NCI-H2107 treated with DMSO at 0.1 percent for 48 hours (cell line): ENCODE results near the gene SPRR4.

Experiments
- DNase-seq: peaks from one replicate; lab custom pipeline; 2025; ENCODE audit not compliant: unreplicated experiment; lab: John Stamatoyannopoulos, UW

SPRR4 gene

GRCh38 chr1:152964536-152964935, 5.9 kb upstream of the SPRR4 start:
- DNase-seq = no peak

DNA sequence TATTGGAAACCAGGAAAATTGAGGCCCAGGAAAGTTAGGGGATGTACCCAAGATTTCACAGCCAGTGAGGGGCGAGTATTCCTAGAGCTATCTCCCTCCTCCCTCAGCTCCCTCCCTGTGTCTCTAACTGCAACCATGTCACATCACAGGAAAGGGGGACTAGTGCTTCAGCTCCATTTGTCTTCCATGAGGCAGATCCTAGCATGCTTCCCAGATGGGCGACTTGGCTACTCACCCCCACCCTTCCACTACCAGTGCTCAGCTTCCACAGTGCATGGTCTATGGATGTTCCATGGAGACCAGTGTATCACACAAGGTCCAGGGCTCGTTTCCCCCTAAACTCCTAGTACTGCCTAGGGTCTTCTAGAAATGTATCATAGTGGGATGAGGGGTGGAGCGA, 4.6 kb upstream of the SPRR4 start:
- no peak for DNase-seq

DNA sequence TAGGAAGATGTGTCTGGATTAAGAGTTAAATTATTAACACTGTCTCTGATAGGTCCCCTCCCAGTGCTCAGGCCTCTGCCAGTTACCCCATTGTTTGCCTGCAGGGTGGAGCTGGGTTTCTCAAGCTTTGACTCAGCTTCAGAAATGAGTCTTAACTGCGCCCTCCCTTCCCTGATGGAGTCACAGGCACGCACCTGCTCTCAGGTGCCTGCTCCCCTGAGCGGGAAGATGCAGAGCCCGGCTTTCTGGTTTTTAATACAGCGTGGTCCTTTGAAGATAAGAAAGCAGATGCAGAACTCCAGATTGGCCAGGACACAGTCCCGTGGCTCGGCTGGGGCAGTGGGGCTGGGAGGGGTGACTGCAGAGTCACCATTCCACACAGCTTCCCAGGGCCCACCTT, 3.2 kb upstream of the SPRR4 start:
- no peak for DNase-seq

GRCh38 chr1:152968248-152968647, 2.2 kb upstream of the SPRR4 start:
- no peak for DNase-seq

DNA sequence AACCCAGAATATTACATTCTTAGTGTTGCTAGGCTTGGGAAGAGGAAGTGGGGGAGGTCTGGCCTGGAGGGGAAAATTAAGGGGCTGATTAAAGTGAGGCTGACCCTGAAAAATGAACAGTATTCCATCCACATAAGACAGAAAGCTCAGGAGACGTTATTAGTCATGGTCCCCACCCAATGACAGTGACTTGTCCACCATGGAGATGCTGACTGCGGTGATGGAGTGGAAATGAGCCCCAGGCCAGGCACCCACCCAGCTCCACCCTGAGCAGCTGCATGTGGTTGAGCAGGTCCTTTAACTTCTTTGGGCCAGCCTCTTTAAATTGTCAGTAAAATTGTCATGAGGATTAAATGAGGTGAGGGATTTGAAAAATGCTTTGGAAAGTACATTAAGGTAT, 1.4 kb upstream of the SPRR4 start:
- DNase-seq = no peak

DNA sequence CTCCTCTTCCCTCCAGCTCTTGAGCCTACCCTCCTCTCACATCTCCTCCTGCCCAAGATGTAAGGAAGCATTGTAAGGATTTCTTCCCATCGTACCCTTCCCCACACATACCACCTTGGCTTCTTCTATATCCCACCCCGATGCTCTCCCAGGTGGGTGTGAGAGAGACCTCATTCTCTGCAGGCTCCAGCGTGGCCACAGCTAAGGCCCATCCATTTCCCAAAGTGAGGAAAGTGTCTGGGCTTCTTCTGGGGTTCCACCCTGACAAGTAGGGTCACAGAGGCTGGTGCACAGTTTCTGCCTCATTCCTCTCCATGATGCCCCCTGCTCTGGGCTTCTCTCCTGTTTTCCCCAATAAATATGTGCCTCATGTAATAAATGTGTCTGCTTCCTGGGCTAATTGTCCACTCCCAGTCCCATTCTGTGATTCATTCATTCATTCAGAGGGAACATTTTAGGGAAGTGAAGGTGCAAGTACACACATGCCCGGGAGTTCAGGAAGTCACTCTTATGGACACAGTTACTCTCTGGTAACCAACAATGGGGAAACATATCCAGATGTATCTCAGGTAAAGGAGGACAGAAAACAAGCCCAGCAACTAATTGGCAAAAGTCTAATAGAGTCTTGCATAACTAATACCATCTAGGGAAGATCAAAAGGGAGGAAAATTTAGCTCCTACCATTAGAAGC, 1.9 kb downstream of the SPRR4 start:
- DNase-seq = no peak

GRCh38 chr1:152976688-152977087, 6.2 kb downstream of the SPRR4 start:
- no peak for DNase-seq

- no peak for DNase-seq
These were observed 7.2 kb downstream of the SPRR4 start for GRCh38 chr1:152977614-152978013.

DNA sequence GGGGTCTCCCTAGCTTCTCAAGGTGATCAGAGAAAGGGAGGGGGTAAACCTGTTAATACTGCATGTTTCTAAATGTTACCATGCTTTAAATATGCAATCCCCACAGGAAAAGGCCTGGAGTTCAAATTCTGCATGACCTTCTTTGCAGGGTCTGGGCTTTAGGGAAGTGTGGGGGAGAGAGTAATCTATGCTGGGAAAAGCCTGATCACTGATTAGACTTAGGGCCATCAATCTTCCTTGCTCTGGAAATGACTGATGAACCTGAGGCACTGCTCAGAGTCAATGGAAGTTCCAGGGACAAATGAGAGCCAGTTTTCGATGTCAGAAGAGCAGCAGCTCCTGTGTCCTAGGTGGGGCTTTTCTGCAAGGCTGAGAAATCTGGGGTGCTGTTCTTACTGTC, 10.2 kb downstream of the SPRR4 start:
- DNase-seq = no peak

DNA sequence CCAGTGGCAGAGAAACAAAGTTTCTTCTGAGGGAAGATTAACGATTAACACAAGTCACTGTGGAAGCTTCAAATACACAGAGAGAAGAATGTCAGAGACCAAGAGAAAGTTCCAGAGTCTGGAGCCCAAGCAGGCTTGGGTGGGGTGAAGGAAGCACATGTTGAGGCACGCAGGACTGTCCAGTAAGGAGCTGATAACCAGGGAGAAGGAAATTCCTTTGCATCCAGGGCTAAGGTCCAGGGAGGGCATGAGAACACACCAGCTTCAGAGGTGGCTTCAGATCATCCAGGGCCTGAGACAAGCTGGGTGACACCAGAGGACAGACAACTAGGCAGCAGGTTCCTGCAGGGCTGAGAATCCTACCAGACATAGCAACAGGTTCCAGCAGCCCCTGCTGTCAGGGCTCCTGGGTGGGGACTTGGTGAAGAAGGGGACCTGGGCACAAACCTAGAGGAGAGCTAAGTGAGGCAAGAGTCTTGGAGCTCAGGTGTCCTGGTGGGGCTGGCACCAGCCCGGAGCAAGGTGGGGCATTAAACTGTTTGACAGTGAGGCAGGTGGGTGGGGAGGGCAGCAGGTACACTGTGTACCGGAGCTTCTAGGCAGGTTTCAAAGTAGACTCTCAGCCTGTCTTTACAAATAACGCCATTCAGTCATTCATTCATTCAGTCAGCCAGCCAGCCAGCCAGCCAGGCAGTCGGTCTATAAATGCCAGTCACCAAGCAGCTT, 10.9 kb downstream of the SPRR4 start:
- DNase-seq = no peak

DNA sequence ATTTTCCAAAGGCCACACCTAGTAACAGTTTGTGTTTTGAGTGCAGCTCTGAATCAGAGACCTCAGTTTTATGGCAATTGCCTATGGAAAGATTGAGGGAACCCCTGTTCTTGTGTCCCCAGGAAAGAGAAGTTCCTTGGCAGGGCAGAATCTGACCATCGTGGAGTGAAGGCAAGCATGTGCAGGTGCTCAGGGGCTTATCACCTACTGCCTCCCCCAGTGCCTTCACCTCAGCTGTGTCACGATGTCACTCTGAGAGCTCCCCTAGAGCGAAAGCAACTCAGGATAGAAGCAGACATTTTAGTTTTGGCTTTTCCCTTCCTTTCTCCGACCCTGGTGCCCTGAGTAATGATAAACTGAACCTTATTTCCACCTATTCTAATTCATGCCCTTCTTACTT, 11.6 kb downstream of the SPRR4 start:
- DNase-seq = no peak

- no peak for DNase-seq
These were observed 12.8 kb downstream of the SPRR4 start for GRCh38 chr1:152983234-152983633.

DNA sequence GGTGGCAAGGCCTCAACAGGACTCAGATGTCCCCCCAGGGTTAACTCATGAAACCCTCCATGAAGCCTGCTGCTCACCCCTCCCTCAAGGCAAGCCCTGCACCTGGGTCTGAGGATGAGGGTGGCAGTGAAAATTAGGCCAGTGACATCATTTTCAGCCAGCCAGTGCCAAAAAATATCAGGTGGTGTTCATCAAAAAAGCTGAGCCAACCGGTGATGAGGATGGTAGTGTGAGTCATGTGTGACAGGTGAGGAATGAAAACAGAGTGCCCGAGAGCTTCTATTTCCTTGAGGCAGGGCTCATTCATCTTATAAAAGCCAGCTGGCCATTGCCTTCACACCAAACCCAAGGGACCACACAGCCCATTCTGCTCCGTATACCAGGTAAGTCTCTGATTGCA, 13.3 kb downstream of the SPRR4 start, which contains the start of gene SPRR1A:
Gene SPRR1A, plus strand, starts transcription at position 339 of the 400 bp plus-strand sequence. CDS start 1,150 bp downstream, outside the sequence.
- peak; percentile 41 for DNase-seq

- DNase-seq = no peak
These were observed 16.1 kb downstream of the SPRR4 start for GRCh38 chr1:152986578-152986977.

- DNase-seq = no peak
These were observed 22.7 kb downstream of the SPRR4 start for GRCh38 chr1:152993186-152993585.

GRCh38 chr1:152995842-152996241, 25.4 kb downstream of the SPRR4 start:
- no peak for DNase-seq

GRCh38 chr1:152996633-152997400, 26.4 kb downstream of the SPRR4 start:
- DNase-seq = peak; percentile 5

DNA sequence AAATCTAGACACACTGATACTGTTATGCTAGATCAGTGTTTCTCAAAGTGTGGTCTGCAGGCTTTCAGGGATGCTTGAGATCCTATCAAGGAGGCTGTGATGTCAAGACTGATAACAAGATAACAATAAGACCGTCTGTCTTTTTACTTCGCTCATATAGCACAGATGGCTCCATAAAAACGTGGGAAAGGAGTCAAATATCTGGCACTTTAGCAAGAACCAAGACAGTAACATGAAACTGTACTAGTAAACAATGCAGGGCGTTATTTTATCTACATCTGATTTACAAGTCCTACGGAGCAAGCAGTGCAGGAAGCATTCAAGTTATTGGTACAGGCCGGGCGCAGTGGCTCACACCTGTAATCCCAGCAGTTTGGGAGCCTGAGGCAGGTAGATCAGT, 27.5 kb downstream of the SPRR4 start:
- peak; percentile 73 for DNase-seq

GRCh38 chr1:152998476-152998875, 28.0 kb downstream of the SPRR4 start:
- no peak for DNase-seq

GRCh38 chr1:152999818-153000217, 29.4 kb downstream of the SPRR4 start:
- no peak for DNase-seq

- no peak for DNase-seq
These were observed 29.8 kb downstream of the SPRR4 start for GRCh38 chr1:153000294-153000693.

- no peak for DNase-seq
These were observed 30.9 kb downstream of the SPRR4 start, which contains the start of gene SPRR3 for GRCh38 chr1:153001382-153001781. SPRR3 (plus strand) TSS chr1:153001749; CDS start chr1:153003021, 1,272 bp downstream.
